ENCODE results near the gene C6orf15.

The C6orf15 gene

GRCh38 chr6:31132806-31133205 lies 20.4 kb upstream of the C6orf15 start:
- no peak for FAIRE-seq
- DNase-seq (ENCODE audit: extremely low spot score, insufficient read length, low read depth) = no peak

GRCh38 chr6:31131595-31131994 lies 19.2 kb upstream of the C6orf15 start:
- FAIRE-seq = no peak
- no peak for DNase-seq (ENCODE audit: extremely low spot score, insufficient read length, low read depth)

GRCh38 chr6:31130751-31131150 lies 18.4 kb upstream of the C6orf15 start:
- FAIRE-seq (no peak), DNase-seq (ENCODE audit: extremely low spot score, insufficient read length, low read depth) (no peak)

GRCh38 chr6:31129130-31129529 lies 16.8 kb upstream of the C6orf15 start:
- no peak for DNase-seq (ENCODE audit: extremely low spot score, insufficient read length, low read depth)
- FAIRE-seq = no peak

GRCh38 chr6:31128093-31128676 lies 15.8 kb upstream of the C6orf15 start:
- FAIRE-seq (peak; percentile 73), DNase-seq (ENCODE audit: extremely low spot score, insufficient read length, low read depth) (peak; percentile 45)

- DNase-seq (ENCODE audit: extremely low spot score, insufficient read length, low read depth) (no peak), FAIRE-seq (no peak)
Observed at GRCh38 chr6:31126396-31127175, 14.2 kb upstream of the C6orf15 start.

- FAIRE-seq = no peak
- DNase-seq (ENCODE audit: extremely low spot score, insufficient read length, low read depth) = no peak
Observed at GRCh38 chr6:31125586-31126363, 13.4 kb upstream of the C6orf15 start.

- DNase-seq (ENCODE audit: extremely low spot score, insufficient read length, low read depth) (no peak), FAIRE-seq (no peak)
Observed at GRCh38 chr6:31125162-31125561, 12.8 kb upstream of the C6orf15 start.

GRCh38 chr6:31122791-31123706 lies 10.7 kb upstream of the C6orf15 start:
- FAIRE-seq (no peak), DNase-seq (ENCODE audit: extremely low spot score, insufficient read length, low read depth) (no peak)

- no peak for FAIRE-seq
- no peak for DNase-seq (ENCODE audit: extremely low spot score, insufficient read length, low read depth)
Observed at GRCh38 chr6:31121131-31121790, 8.9 kb upstream of the C6orf15 start.

- FAIRE-seq = no peak
- DNase-seq (ENCODE audit: extremely low spot score, insufficient read length, low read depth) = no peak
Observed at GRCh38 chr6:31120151-31120915, 8.0 kb upstream of the C6orf15 start, which contains the start of gene CDSN. TSS of gene CDSN (minus strand) at chr6:31120446. CDS start at chr6:31120419, 27 bp downstream.

- DNase-seq (ENCODE audit: extremely low spot score, insufficient read length, low read depth) (no peak), FAIRE-seq (no peak)
Observed at GRCh38 chr6:31118178-31118577, 5.8 kb upstream of the C6orf15 start.

- FAIRE-seq = no peak
- DNase-seq (ENCODE audit: extremely low spot score, insufficient read length, low read depth) = no peak
Observed at GRCh38 chr6:31116661-31117385, 4.4 kb upstream of the C6orf15 start.

GRCh38 chr6:31115941-31116560 lies 3.7 kb upstream of the C6orf15 start:
- no peak for FAIRE-seq
- DNase-seq (ENCODE audit: extremely low spot score, insufficient read length, low read depth) = no peak

GRCh38 chr6:31114970-31115849 lies 2.8 kb upstream of the C6orf15 start:
- DNase-seq (ENCODE audit: extremely low spot score, insufficient read length, low read depth) (no peak), FAIRE-seq (no peak)

- DNase-seq (ENCODE audit: extremely low spot score, insufficient read length, low read depth) (no peak), FAIRE-seq (no peak)
Observed at GRCh38 chr6:31114541-31114878, 2.1 kb upstream of the C6orf15 start, which contains the start of gene PSORS1C1. TSS of gene PSORS1C1 (plus strand) at chr6:31114800. CDS start at chr6:31129633, 14,833 bp downstream.
